IMR-90 (cell line): Measurements from ENCODE around the gene ABTB2.

Experiments
- BHLHE40 ChIP-seq: fragments of 150-350 bp; IDR thresholded peaks from 2 replicates; pipeline ENCODE4 v1.6.1; 2016; ENCODE audit warnings: mild to moderate bottlenecking, low read depth, low read length
- CEBPB ChIP-seq: IDR thresholded peaks from 2 replicates; pipeline ENCODE4 v1.6.1; 2012; ENCODE audit warnings: low read depth, low read length, improper control_type of control experiment
- CHD1 ChIP-seq: IDR thresholded peaks from 2 replicates; pipeline ENCODE4 v1.6.1; 2012; ENCODE audit warnings: low read depth, low read length, improper control_type of control experiment
- MAZ ChIP-seq: IDR thresholded peaks from 2 replicates; pipeline ENCODE4 v1.6.1; 2012; ENCODE audit warnings: low read depth, mild to moderate bottlenecking, low read length, improper control_type of control experiment, moderate library complexity, borderline replicate concordance
- MXI1 ChIP-seq: IDR thresholded peaks from 2 replicates; pipeline ENCODE4 v1.6.1; 2012; ENCODE audit warnings: low read depth, mild to moderate bottlenecking, low read length, moderate library complexity, borderline replicate concordance
- NFE2L2 ChIP-seq: fragments of 150-350 bp; IDR thresholded peaks from 2 replicates; pipeline ENCODE4 v1.6.1; 2016; ENCODE audit warnings: low read depth, mild to moderate bottlenecking, low read length
- POLR2A ChIP-seq: IDR thresholded peaks from 2 replicates; pipeline ENCODE4 v1.6.1; 2012; ENCODE audit warnings: mild to moderate bottlenecking, low read depth, low read length
- RAD21 ChIP-seq: IDR thresholded peaks from 2 replicates; pipeline ENCODE4 v1.6.1; 2012; ENCODE audit warnings: low read length, improper control_type of control experiment
- RCOR1 ChIP-seq: IDR thresholded peaks from 2 replicates; pipeline ENCODE4 v1.6.1; 2012; ENCODE audit warnings: mild to moderate bottlenecking, low read length, improper control_type of control experiment; ENCODE audit not compliant: insufficient replicate concordance
- RFX5 ChIP-seq: IDR thresholded peaks from 2 replicates; pipeline ENCODE4 v1.8.0; 2012; ENCODE audit warnings: low read depth, mild to moderate bottlenecking, low read length, moderate library complexity
- SMC3 ChIP-seq: fragments of 150-350 bp; IDR thresholded peaks from 2 replicates; pipeline ENCODE4 v1.6.1; 2016; ENCODE audit warnings: low read depth, mild to moderate bottlenecking, antibody characterized with exemption, low read length, moderate library complexity
- TF ChIP-seq, protein P1 (sequence below): conservative IDR thresholded peaks from 2 replicates; pipeline ENCODE4 v1.5.1; 2012; ENCODE audit warnings: mild to moderate bottlenecking, low read depth, low read length, improper control_type of control experiment
- TF ChIP-seq, protein P2 (sequence below): fragments of 150-350 bp; IDR thresholded peaks from 2 replicates; pipeline ENCODE4 v1.6.1; 2016; ENCODE audit warnings: low read depth, mild to moderate bottlenecking, low read length, moderate library complexity, borderline replicate concordance
- TF ChIP-seq, protein P3 (sequence below): fragments of 150-350 bp; IDR thresholded peaks from 2 replicates; pipeline ENCODE4 v1.6.1; 2017; ENCODE audit warnings: mild to moderate bottlenecking, antibody characterized with exemption, low read length, low read depth

DNA sequence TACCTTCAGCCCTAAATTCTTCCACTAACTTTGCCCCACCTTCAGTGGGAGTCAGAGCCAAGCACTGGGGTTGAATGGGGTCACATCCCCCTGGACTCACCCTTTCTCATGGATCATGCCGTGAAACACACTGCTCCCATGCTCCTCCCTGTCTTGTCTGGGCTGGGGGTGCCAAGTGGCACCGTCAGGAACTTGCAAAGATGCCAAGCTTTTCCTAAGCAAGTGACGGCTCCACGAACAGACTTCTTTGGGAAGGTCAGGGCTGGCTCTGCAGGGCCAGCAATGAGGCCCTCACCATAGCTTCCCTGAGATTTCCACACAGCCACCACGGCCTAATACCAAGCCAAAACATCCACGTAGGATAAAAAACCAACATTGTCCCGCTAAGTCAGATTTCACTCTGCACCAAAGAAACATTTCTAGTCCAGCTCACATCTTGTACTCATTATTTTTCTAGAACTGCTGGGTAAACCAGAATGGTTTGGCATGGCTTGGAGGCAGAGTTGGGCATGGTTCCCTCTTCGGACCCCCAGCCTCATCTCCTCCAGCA, 175.9 kb downstream of the ABTB2 start:
- TF ChIP-seq, protein P1, sequence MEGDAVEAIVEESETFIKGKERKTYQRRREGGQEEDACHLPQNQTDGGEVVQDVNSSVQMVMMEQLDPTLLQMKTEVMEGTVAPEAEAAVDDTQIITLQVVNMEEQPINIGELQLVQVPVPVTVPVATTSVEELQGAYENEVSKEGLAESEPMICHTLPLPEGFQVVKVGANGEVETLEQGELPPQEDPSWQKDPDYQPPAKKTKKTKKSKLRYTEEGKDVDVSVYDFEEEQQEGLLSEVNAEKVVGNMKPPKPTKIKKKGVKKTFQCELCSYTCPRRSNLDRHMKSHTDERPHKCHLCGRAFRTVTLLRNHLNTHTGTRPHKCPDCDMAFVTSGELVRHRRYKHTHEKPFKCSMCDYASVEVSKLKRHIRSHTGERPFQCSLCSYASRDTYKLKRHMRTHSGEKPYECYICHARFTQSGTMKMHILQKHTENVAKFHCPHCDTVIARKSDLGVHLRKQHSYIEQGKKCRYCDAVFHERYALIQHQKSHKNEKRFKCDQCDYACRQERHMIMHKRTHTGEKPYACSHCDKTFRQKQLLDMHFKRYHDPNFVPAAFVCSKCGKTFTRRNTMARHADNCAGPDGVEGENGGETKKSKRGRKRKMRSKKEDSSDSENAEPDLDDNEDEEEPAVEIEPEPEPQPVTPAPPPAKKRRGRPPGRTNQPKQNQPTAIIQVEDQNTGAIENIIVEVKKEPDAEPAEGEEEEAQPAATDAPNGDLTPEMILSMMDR: no peak
- TF ChIP-seq POLR2A (no peak), RAD21 (no peak), MXI1 (no peak), BHLHE40 (no peak), MAZ (no peak), SMC3 (no peak), RFX5 (no peak), NFE2L2 (no peak), RCOR1 (no peak), CHD1 (no peak), CEBPB (no peak)
- TF ChIP-seq, protein P2, sequence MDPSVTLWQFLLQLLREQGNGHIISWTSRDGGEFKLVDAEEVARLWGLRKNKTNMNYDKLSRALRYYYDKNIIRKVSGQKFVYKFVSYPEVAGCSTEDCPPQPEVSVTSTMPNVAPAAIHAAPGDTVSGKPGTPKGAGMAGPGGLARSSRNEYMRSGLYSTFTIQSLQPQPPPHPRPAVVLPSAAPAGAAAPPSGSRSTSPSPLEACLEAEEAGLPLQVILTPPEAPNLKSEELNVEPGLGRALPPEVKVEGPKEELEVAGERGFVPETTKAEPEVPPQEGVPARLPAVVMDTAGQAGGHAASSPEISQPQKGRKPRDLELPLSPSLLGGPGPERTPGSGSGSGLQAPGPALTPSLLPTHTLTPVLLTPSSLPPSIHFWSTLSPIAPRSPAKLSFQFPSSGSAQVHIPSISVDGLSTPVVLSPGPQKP: no peak
- TF ChIP-seq, protein P3, sequence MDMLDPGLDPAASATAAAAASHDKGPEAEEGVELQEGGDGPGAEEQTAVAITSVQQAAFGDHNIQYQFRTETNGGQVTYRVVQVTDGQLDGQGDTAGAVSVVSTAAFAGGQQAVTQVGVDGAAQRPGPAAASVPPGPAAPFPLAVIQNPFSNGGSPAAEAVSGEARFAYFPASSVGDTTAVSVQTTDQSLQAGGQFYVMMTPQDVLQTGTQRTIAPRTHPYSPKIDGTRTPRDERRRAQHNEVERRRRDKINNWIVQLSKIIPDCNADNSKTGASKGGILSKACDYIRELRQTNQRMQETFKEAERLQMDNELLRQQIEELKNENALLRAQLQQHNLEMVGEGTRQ: no peak
